Stomach (tissue), 9 donors: ENCODE results near the gene TMEM44. TPM values are rescaled to one million over a fixed set of nuclear protein-coding genes. Genes with fewer than 3 reads are reported as not detected.

Source experiments
- DNase-seq, 2 donors: peaks; one replicate each; pipeline versions ENCODE4 v3.0.0 to v3.0.0-alpha.2; 2013 to 2019
- H3K27ac ChIP-seq, 5 donors: fragments of 200-600 bp in 4 of 5; sonication (generic) in 4 of 5; one replicate each; pipeline ENCODE4 v1.5.1; 2013 to 2019; ENCODE audit warnings: mild to moderate bottlenecking in 1 of 5, moderate library complexity in 1 of 5
- H3K27me3 ChIP-seq, 3 donors: fragments of 200-600 bp; sonication (generic); one replicate each; pipeline ENCODE4 v1.5.1; 2017 to 2019; ENCODE audit warnings: mixed run types in 1 of 3
- H3K36me3 ChIP-seq, 4 donors: fragments of 200-600 bp; sonication (generic); 1 replicate in 3 of 4; 2 replicates in 1 of 4; pipeline ENCODE4 v1.5.1; 2016 to 2019
- H3K4me1 ChIP-seq, 4 donors: fragments of 200-600 bp; sonication (generic); one replicate each; pipeline ENCODE4 v1.5.1; 2016 to 2019
- H3K4me3 ChIP-seq, 4 donors: fragments of 200-600 bp; sonication (generic) in 3 of 4; one replicate each; pipeline ENCODE4 v1.5.1; 2016 to 2019; ENCODE audit warnings: mild to moderate bottlenecking in 1 of 4
- H3K9me3 ChIP-seq, 4 donors: fragments of 200-600 bp; sonication (generic); one replicate each; pipeline ENCODE4 v1.5.1; 2016 to 2019
- EP300 ChIP-seq: sonication (generic); formaldehyde crosslinking; IDR thresholded peaks from one replicate; pipeline ENCODE4 v1.6.1; 2017; ENCODE audit warnings: antibody characterized with exemption
- POLR2A ChIP-seq, 4 donors: fragments of 450-650 bp; IDR thresholded peaks; one replicate each; pipeline ENCODE4 v1.6.1; 2016; ENCODE audit warnings: antibody characterized with exemption in 4 of 4, control low read depth in 2 of 4, mild to moderate bottlenecking in 1 of 4, moderate library complexity in 1 of 4
- POLR2AphosphoS5 ChIP-seq, 3 donors: sonication (generic); formaldehyde crosslinking; IDR thresholded peaks; one replicate each; pipeline ENCODE4 v1.6.1; 2016; ENCODE audit warnings: antibody characterized with exemption in 3 of 3
- WGBS, 5 donors: extraction: QIAGEN DNeasy Blood & Tissue Kit in 3 of 5; methylation state at CpG; one replicate each; pipeline versions ENCODE4 v1.1.5 to v1.1.7; 2013 to 2018; 5-methylcytosine and 5-hydroxymethylcytosine counted together
- intact Hi-C: fragments of 100-400 bp; cut with DNase I; formaldehyde crosslinking; loops from one replicate; pipeline ENCODE4 v1.15.1; 2023; ENCODE audit warnings: low total_unique reads
- polyA plus RNA-seq, 3 donors: library from polyadenylated mRNA; stranded (reverse); fragments of 200-250 nt; gene quantifications; one replicate each; pipeline ENCODE4 v1.2.3, GENCODE V29; 2013
- total RNA-seq, 5 donors: library from RNA; depleted of rRNA; stranded (reverse); fragments of >200 nt; gene quantifications; one replicate each; pipeline versions ENCODE4 v1.1.0 to v1.2.3, GENCODE V29; 2014 to 2016
- TF ChIP-seq, protein P1 (sequence below), 7 experiments: fragments of 450-650 bp in 4 of 7; fragments of 200-600 bp in 3 of 7; sonication (generic) in 3 of 7; IDR thresholded peaks; one replicate each; pipeline ENCODE4 v1.5.1; 2016 to 2019; ENCODE audit warnings: antibody characterized with exemption in 7 of 7, control low read depth in 2 of 7, mild to moderate bottlenecking in 1 of 7
- donor health status: healthy with polysubstance abuse.
- donor health status: Bipolar disorder and iron deficiency.
- donor health status: healthy.

TMEM44 gene
- total and polyA plus RNA-seq, 8 donors: 4.4 to 352 (median 9.4) TPM; not detected in 1

DNA sequence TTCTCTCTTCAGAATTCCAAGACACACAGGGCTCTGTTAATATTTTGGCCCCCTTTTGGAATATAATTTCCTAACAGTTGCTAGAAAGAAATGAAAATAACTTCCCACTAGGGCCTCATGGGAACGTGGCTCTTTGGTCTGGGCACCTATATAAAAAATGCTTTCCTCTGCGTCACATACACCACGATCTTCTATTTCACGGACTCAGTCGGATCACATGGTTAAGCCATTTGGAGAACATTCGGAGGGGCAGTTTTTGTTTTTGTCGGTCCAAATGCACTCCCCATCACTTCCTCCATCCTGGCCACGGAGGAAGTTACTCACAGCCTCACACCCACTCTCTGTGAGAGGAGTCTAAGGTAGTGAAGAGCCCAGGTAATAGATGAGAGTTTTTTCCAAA is 21.0 kb downstream of the TMEM44 start:
- H3K4me1 ChIP-seq: no peaks in the 10 kb centered on the region
- 73 to 82% (median 75%) methylated on average over 8 of the region's 8 CpGs for WGBS, 5 donors
- peaks cover 0 to 27% (median 17%) of the 10 kb centered on the region in 4 donors for H3K36me3 ChIP-seq
- H3K4me3 ChIP-seq: no peak overlapping the region
- TF ChIP-seq POLR2A (IDR thresholded peaks at IDR 0.05) (no peak), EP300 (no peak), POLR2AphosphoS5 (IDR thresholded peaks at IDR 0.05) (no peak)
- TF ChIP-seq, protein P1, sequence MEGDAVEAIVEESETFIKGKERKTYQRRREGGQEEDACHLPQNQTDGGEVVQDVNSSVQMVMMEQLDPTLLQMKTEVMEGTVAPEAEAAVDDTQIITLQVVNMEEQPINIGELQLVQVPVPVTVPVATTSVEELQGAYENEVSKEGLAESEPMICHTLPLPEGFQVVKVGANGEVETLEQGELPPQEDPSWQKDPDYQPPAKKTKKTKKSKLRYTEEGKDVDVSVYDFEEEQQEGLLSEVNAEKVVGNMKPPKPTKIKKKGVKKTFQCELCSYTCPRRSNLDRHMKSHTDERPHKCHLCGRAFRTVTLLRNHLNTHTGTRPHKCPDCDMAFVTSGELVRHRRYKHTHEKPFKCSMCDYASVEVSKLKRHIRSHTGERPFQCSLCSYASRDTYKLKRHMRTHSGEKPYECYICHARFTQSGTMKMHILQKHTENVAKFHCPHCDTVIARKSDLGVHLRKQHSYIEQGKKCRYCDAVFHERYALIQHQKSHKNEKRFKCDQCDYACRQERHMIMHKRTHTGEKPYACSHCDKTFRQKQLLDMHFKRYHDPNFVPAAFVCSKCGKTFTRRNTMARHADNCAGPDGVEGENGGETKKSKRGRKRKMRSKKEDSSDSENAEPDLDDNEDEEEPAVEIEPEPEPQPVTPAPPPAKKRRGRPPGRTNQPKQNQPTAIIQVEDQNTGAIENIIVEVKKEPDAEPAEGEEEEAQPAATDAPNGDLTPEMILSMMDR (IDR thresholded peaks at IDR 0.05): no peak
- intact Hi-C loops: no loop called here
- no peaks in the 10 kb centered on the region for H3K27me3 ChIP-seq
- H3K27ac ChIP-seq: no peak overlapping the region
- H3K9me3 ChIP-seq: no peaks in the 10 kb centered on the region
- DNase-seq: no peak

DNA sequence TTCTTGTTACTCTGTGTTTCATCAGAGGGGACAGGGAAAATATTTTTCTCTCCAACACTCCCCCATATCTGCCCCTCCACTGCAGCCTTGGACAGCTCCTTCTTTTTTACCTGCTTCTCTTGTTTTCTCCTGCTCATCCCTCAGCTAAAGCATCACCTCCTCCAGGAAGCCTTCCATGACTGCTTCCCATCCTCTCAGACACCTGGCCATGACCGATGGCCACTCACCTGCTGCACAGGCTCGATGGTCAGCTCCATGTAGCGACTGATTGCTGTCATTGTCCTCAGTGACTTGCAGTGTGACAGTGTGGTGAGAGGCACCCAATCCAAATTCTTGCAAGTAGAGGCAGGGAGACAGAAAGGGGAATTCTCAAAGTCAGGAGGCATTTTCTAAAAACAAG is 22.5 kb downstream of the TMEM44 start:
- Histone ChIP-seq H3K27ac (no peak overlapping the region), H3K4me3 (no peak overlapping the region), H3K9me3 (no peaks in the 10 kb centered on the region), H3K27me3 (no peaks in the 10 kb centered on the region), H3K36me3 (peaks cover 0 to 19% (median 12%) of the 10 kb centered on the region in 4 donors), H3K4me1 (no peaks in the 10 kb centered on the region)
- no peak for DNase-seq
- TF ChIP-seq POLR2AphosphoS5 (IDR thresholded peaks at IDR 0.05) (no peak), POLR2A (IDR thresholded peaks at IDR 0.05) (no peak), EP300 (no peak)
- TF ChIP-seq, protein P1 (IDR thresholded peaks at IDR 0.05): no peak
- intact Hi-C loops: no loop called here
- WGBS, 5 donors: 90 to 96% (median 96%) methylated on average over 3 of the region's 3 CpGs

DNA sequence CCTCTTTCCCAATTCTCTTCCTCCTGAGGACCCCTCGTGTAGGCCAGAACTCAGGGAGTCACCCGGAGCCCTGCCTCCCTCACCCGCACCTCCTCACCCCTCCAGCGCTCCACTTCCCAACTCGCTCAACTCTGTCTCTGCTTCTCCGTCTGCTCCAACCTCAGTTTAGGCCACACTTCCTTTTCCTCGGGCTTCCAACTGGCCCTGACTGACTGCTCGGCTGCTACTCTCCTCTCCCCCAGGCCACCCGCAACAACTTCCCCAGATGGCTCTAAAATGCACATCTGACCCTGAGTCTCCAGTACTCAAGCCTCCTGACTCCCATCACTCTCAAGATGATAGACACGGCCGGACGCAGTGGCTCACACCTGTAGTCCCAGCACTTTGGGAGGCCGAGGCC is 23.6 kb downstream of the TMEM44 start:
- TF ChIP-seq POLR2AphosphoS5 (IDR thresholded peaks at IDR 0.05) (no peak), EP300 (no peak), POLR2A (IDR thresholded peaks at IDR 0.05) (no peak)
- TF ChIP-seq, protein P1 (IDR thresholded peaks at IDR 0.05): no peak
- Histone ChIP-seq H3K4me3 (no peak overlapping the region), H3K9me3 (no peaks in the 10 kb centered on the region), H3K27me3 (no peaks in the 10 kb centered on the region), H3K27ac (no peak overlapping the region), H3K4me1 (no peaks in the 10 kb centered on the region), H3K36me3 (peaks cover 0 to 8% (median 6%) of the 10 kb centered on the region in 4 donors)
- WGBS, 5 donors: 89 to 93% (median 91%) methylated on average over 13 of the region's 13 CpGs
- intact Hi-C loops: no loop called here
- DNase-seq: no peak

DNA sequence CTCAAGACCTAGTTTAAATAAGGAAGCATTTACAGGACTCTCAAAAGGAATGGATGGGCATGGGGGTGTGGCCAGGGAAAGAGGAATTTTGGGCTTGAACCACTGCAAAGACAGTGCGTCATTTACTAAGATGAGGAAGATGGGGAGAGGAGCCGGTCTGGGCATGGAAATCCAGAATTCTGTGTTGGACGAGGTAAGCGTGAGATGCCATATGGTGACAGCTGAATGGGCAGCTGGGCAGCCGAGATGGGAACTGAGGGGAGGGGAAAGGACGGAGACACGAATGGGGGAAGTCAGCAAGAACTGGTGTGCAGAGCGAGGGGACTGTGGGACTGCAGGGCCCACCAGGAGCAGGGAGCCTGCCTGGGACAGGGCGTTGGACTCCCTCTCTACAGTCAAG is 24.2 kb downstream of the TMEM44 start:
- Histone ChIP-seq H3K4me3 (no peak overlapping the region), H3K27me3 (no peaks in the 10 kb centered on the region), H3K9me3 (no peaks in the 10 kb centered on the region), H3K36me3 (peaks cover 0 to 11% (median 7%) of the 10 kb centered on the region in 4 donors), H3K27ac (no peak overlapping the region), H3K4me1 (no peaks in the 10 kb centered on the region)
- intact Hi-C loops: no loop called here
- WGBS, 5 donors: 88 to 95% (median 92%) methylated on average over 9 of the region's 9 CpGs
- TF ChIP-seq, protein P1 (IDR thresholded peaks at IDR 0.05): no peak
- TF ChIP-seq EP300: no peak
- no peak for TF ChIP-seq POLR2A (IDR thresholded peaks at IDR 0.05)
- TF ChIP-seq POLR2AphosphoS5 (IDR thresholded peaks at IDR 0.05): no peak
- no peak for DNase-seq
